ENCODE results near the gene MIPOL1.

DNA sequence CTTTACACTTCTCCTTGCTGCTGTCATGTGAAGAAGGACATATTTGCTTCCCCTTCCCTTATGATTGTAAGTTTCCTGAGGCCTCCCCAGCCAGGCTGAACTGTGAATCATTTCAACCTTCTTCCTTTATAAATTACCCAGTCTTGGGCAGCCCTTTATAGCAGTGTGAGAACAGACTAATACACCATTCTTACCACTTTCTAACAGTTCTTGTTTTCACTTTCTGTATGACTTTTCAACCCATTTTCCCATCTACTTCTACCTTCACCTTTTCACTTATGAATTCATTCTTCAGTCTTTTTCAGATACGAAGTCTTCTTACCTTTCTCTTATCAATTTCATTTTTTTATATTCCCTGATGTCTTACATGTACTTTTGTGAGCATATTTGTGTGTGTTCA is 342.3 kb downstream of the MIPOL1 start:
- no peak for TF ChIP-seq CTCF (IDR thresholded peaks at IDR 0.05; ENCODE audit: low read length)
- TF ChIP-seq EZH2 (IDR thresholded peaks at IDR 0.05; ENCODE audit: borderline replicate concordance, low read length), result no peak
